Measurements from ENCODE around the gene ISLR.
A peak's percentile ranks its signal among the peaks of the same experiment; 100 is the strongest.

ISLR gene

DNA sequence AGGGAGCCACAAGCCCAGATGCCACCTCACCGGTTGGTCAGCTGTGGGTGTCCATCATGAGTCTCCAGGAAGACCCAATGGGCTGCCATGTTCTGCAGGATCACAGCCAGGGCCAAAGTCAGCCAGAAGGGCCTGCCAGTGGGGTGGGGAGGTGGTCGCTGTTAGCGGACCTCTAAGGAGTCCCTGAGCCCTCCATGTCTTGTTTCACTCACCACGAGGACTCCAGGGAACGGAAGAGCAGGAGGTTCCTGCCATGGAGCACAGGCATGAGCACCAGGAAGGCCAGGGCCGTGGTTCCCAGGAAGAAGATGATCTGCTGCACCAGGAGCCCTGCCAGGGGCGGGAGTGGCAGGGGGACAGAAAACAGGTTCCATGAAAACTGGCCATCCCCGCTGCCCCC lies 8.6 kb downstream of the ISLR start:
- Histone ChIP-seq H3K9me3 (replicated peaks in 1 of 11) (no peaks in the 10 kb centered on the region), H3K4me1 (peaks cover 0 to 19% (median 7%) of the 10 kb centered on the region in 10 experiments; a peak in 11 of 20 replicates), H3K4me3 (no peak overlapping the region), H3K27me3 (no peaks in the 10 kb centered on the region), H3K9ac (no peak overlapping the region), H3K27ac (no peak overlapping the region), H3K36me3 (no peaks in the 10 kb centered on the region), H4K20me1 (peaks cover 0 to 17% (median 0%) of the 10 kb centered on the region in 11 experiments; a peak in 5 of 22 replicates), H3K4me2 (no peak overlapping the region)
- TF ChIP-seq Cebpa-rat (IDR thresholded peaks at IDR 0.05) = no peak

DNA sequence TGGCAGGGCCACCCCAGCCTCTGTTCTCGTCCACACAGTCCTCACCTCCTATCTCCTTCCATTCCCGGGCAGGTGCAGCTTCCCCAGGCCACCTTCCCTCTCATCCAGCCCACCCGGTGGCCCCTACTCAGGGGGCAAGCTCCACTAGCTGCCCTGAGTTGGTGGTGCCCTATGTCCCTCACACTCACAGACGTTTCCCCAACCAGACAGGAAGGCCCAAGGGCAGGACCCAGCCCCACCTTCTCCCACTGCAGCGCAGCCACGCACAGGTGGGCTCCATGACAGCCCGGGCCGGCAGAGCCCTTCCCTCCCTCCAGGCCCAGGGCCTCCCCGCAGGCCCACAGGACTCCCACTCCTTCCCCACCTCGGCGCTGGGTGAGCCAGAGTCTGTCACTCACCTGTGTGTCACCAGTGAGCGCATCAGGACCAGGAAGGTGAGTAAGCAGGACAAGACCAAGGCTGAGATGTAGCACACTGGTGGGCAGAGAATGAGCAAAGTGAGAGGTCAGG lies 11.1 kb downstream of the ISLR start:
- Histone ChIP-seq H3K27ac (no peak overlapping the region), H3K27me3 (no peaks in the 10 kb centered on the region), H3K9ac (no peak overlapping the region), H3K4me3 (no peak overlapping the region), H3K36me3 (no peaks in the 10 kb centered on the region), H3K9me3 (replicated peaks in 1 of 11) (no peaks in the 10 kb centered on the region), H3K4me2 (no peak overlapping the region), H3K4me1 (peaks cover 0 to 14% (median 7%) of the 10 kb centered on the region in 10 experiments; a peak in 11 of 20 replicates), H4K20me1 (peaks cover 0 to 16% (median 0%) of the 10 kb centered on the region in 11 experiments; a peak in 5 of 22 replicates)
- no peak for TF ChIP-seq Cebpa-rat (IDR thresholded peaks at IDR 0.05)

DNA sequence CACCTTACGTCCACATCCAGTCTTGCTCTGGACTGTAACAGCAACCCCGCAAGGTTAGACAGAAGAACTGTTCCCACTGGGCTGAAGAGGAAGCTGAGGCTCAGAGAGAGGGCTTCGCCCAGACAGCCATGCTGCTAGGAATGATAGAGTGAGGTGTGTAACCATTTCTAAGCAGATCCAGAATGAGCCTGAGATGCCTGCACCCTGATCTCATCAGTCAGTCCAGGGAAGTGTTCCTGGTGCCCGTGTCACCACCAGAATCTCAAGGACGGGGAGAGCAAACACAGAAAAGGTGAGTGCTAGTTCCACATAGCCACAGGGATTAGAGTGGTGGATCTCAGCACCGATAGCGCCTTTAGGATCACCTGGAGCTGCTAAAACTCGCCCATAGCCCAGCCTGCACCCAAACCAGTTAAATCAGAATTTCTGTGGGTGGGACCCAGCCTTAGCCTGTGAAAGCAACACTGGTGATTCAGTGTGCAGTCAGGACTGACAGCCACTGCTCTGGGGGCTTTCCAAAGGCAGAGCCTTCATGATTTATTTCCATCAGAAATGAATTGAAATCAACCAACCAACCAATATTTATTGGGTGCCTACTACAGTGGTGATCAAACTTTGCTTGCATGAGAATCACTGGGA lies 12.3 kb downstream of the ISLR start:
- peaks cover 0 to 11% (median 0%) of the 10 kb centered on the region in 11 experiments; a peak in 4 of 22 replicates for H4K20me1 ChIP-seq
- no peaks in the 10 kb centered on the region for H3K36me3 ChIP-seq
- no peak overlapping the region for H3K27ac ChIP-seq
- H3K27me3 ChIP-seq = no peaks in the 10 kb centered on the region
- no peak overlapping the region for H3K9ac ChIP-seq
- H3K4me1 ChIP-seq = peaks cover 0 to 4% (median under 1%) of the 10 kb centered on the region in 10 experiments; a peak in 4 of 20 replicates
- H3K9me3 ChIP-seq (replicated peaks in 1 of 11) = no peaks in the 10 kb centered on the region
- no peak overlapping the region for H3K4me3 ChIP-seq
- TF ChIP-seq Cebpa-rat (IDR thresholded peaks at IDR 0.05) = no peak
- no peak overlapping the region for H3K4me2 ChIP-seq

DNA sequence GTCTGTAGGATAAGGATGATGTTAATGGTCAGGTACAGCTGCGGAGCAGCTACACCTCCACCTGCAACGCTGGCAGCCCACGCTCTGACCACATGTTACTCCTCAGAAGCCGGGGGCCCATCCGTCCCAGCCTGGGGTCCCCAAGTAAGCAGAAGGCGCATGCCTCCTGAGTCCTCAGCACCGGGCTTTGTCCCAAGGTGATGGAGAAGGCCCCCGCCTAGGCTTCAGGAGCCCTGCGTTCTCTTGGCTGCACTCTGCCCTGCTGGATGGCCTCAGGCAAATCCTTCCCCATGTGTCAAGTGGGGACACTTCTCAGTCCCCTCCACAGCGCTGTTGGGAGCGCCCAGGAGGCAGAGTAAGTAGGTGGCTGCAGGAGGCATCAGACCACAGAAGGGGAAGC lies 14.7 kb downstream of the ISLR start:
- Histone ChIP-seq H3K27me3 (no peaks in the 10 kb centered on the region), H4K20me1 (peaks cover 0 to 6% (median 0%) of the 10 kb centered on the region in 11 experiments; a peak in 4 of 22 replicates), H3K36me3 (no peaks in the 10 kb centered on the region), H3K4me2 (no peak overlapping the region), H3K9me3 (replicated peaks in 1 of 11) (no peaks in the 10 kb centered on the region), H3K4me3 (no peak overlapping the region), H3K9ac (no peak overlapping the region), H3K4me1 (peaks cover 0 to 17% (median 9%) of the 10 kb centered on the region in 10 experiments; a peak in 13 of 20 replicates), H3K27ac (no peak overlapping the region)
- TF ChIP-seq Cebpa-rat (IDR thresholded peaks at IDR 0.05) = no peak

DNA sequence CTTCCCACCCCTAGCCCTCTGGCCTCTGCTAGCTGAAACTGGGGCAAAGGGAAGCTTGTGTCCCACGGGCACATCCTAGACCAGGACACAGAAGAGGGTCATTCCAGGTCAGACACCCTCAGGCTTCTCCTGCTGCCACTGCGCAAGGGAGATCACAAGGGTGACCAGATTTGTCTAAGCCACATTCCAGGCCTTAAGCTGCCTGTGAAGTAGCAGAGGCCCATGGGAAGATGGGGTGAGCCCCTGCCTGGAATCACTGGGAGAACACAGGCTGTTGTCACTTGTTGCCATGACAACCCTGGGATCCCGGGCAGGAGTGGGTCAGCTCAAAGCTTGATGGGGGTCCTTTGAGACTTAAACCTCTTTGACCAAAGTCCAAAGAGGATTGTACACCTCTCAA lies 18.3 kb downstream of the ISLR start:
- Histone ChIP-seq H3K4me2 (0 out of 22 replicates have a peak overlapping the region, but pooled peaks of 1 of the 11 experiments have one; percentile 83), H3K4me1 (peaks cover 0 to 53% (median 37%) of the 10 kb centered on the region in 10 experiments; a peak in 17 of 20 replicates), H4K20me1 (peaks cover 0 to 17% (median 0%) of the 10 kb centered on the region in 11 experiments; a peak in 2 of 22 replicates), H3K36me3 (no peaks in the 10 kb centered on the region), H3K27ac (no peak overlapping the region), H3K9me3 (replicated peaks in 1 of 11) (no peaks in the 10 kb centered on the region), H3K9ac (no peak overlapping the region), H3K27me3 (no peaks in the 10 kb centered on the region), H3K4me3 (no peak overlapping the region)
- TF ChIP-seq Cebpa-rat (IDR thresholded peaks at IDR 0.05) = no peak

DNA sequence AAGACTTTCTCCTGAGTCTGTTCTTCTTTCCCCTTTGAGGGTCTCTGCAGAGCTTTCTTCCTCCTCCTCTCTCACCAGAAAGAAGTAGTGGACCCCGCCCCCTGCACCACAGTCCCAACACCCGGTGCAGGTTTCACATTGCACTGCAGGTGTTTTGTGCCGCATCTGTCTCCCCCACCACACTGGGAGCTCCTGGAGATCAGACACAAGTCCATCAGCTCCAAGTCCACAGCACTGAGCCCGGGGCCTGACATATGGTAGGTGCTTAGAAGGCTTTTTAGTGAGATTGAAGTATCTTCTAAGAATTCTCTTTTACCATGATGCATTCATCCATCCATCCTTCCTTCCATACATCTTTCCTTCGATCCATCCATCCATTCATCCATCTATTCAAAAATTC lies 19.2 kb downstream of the ISLR start:
- peak overlapping the region in 5 of 11 experiments; percentile 70 to 83 (median 79); a peak in 9 of 22 replicates for H3K4me2 ChIP-seq
- H3K27ac ChIP-seq = no peak overlapping the region

DNA sequence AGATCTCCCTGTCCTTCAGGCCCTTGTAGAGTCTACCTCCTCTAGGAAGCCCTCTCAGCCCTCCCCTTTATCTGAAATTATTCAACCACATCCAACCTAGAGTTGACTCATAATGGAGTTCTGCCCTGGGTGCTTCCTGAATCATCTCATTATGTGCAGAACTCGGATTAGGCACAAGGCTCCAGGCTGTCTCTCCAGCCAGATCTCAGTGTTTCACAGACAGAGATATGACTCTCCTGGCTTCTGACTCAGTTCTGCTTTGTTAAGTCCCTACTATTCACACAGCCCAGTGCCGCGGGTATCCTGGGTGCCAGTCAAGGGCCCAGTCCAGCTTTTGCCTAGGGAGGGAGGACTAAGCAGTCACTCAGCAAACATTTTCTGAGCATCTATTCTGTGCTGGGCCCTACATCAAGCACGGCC lies 19.8 kb downstream of the ISLR start:
- Histone ChIP-seq H3K9me3 (replicated peaks in 1 of 11) (no peaks in the 10 kb centered on the region), H3K4me3 (no peak overlapping the region), H3K9ac (no peak overlapping the region), H3K4me2 (peak overlapping the region in 7 of 11 experiments; percentile 12 to 83 (median 72); a peak in 12 of 22 replicates), H3K4me1 (peaks cover 3 to 67% (median 42%) of the 10 kb centered on the region in 10 experiments; a peak in 19 of 20 replicates), H3K27ac (peak overlapping the region in 1 of 11 experiments; percentile 31; a peak in 1 of 22 replicates), H3K27me3 (no peaks in the 10 kb centered on the region), H4K20me1 (peaks cover 0 to 21% (median 0%) of the 10 kb centered on the region in 11 experiments; a peak in 3 of 22 replicates), H3K36me3 (no peaks in the 10 kb centered on the region)
- TF ChIP-seq Cebpa-rat (IDR thresholded peaks at IDR 0.05) = no peak

More for the DNA sequence above, 19.2 kb downstream of the ISLR start:
- H4K20me1 ChIP-seq = peaks cover 0 to 21% (median 0%) of the 10 kb centered on the region in 11 experiments; a peak in 2 of 22 replicates
- H3K4me3 ChIP-seq = no peak overlapping the region
- TF ChIP-seq Cebpa-rat (IDR thresholded peaks at IDR 0.05) = no peak
- no peaks in the 10 kb centered on the region for H3K36me3 ChIP-seq
- no peak overlapping the region for H3K9ac ChIP-seq
- no peaks in the 10 kb centered on the region for H3K9me3 ChIP-seq (replicated peaks in 1 of 11)
- H3K27me3 ChIP-seq = no peaks in the 10 kb centered on the region
- peaks cover 0 to 61% (median 40%) of the 10 kb centered on the region in 10 experiments; a peak in 17 of 20 replicates for H3K4me1 ChIP-seq

DNA sequence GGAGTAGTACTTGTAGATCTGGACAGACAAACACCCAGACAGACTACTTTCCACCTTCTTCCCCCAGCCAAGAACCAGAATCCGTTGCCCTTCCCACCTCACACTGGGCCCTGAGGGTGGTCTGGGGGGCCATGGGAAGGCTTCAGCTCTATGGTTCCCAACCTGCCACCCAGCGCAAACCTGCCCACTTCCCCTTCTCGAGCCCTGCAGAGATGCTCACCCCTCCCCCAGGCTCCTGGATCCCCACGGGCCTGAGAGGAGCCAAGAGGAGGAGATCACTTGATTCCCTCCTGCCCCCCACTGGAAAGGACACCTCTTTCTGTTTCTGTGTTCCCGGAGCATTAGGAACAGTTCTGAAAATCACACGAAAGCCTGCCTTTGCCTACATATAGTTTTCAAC lies 20.4 kb downstream of the ISLR start:
- H3K4me3 ChIP-seq = no peak overlapping the region
- H3K4me2 ChIP-seq = peak overlapping the region in 7 of 11 experiments; percentile 12 to 83 (median 72); a peak in 13 of 22 replicates
- no peaks in the 10 kb centered on the region for H3K27me3 ChIP-seq
- no peaks in the 10 kb centered on the region for H3K9me3 ChIP-seq (replicated peaks in 1 of 11)
- TF ChIP-seq Cebpa-rat (IDR thresholded peaks at IDR 0.05) = no peak
- peaks cover 9 to 73% (median 45%) of the 10 kb centered on the region in 10 experiments; a peak in 19 of 20 replicates for H3K4me1 ChIP-seq
- no peak overlapping the region for H3K9ac ChIP-seq
- peak overlapping the region in 1 of 11 experiments; percentile 31; a peak in 1 of 22 replicates for H3K27ac ChIP-seq
- H3K36me3 ChIP-seq = no peaks in the 10 kb centered on the region
- peaks cover 0 to 21% (median 0%) of the 10 kb centered on the region in 11 experiments; a peak in 3 of 22 replicates for H4K20me1 ChIP-seq

All from BLaER1 treated with 17β-estradiol and CSF1 and Interleukin-3, amounts not matched to agents 10 nM and 100 nM (cell line).